GM18951 (cell line): ENCODE measurements around the gene TTC12.

ENCODE experiments used
- POLR2A ChIP-seq: IDR thresholded peaks from 4 replicates; pipeline ENCODE4 v1.6.1; 2011; ENCODE audit warnings: mild to moderate bottlenecking; ENCODE audit not compliant: insufficient read length, insufficient read depth; ENCODE audit errors: extremely low read depth
- in situ Hi-C: fragments of 300-500 bp; cut with MboI; formaldehyde crosslinking; loops from one replicate; pipeline ENCODE4 v1.12.0; 2022; ENCODE audit warnings: low sequenced_read_pairs, mixed read lengths, inconsistent platforms; ENCODE audit not compliant: unreplicated experiment

The TTC12 gene

GRCh38 chr11:113345978-113346377, 31.6 kb downstream of the TTC12 start:
- TF ChIP-seq POLR2A: no peak
- in situ Hi-C loops: no loop called here

- in situ Hi-C loops: no loop called here
- no peak for TF ChIP-seq POLR2A
Measured at GRCh38 chr11:113349528-113349927, 35.1 kb downstream of the TTC12 start.

GRCh38 chr11:113350336-113351067, 36.1 kb downstream of the TTC12 start:
- in situ Hi-C loops: no loop called here
- TF ChIP-seq POLR2A: no peak

- in situ Hi-C loops: no loop called here
- no peak for TF ChIP-seq POLR2A
Measured at GRCh38 chr11:113351068-113351450, 36.7 kb downstream of the TTC12 start.

- no peak for TF ChIP-seq POLR2A
- in situ Hi-C loops: no loop called here
Measured at GRCh38 chr11:113351480-113351879, 37.1 kb downstream of the TTC12 start.

GRCh38 chr11:113356203-113356602, 41.8 kb downstream of the TTC12 start:
- no peak for TF ChIP-seq POLR2A
- in situ Hi-C loops: no loop called here

GRCh38 chr11:113363406-113363805, 49.0 kb downstream of the TTC12 start:
- in situ Hi-C loops: no loop called here
- no peak for TF ChIP-seq POLR2A

GRCh38 chr11:113363996-113364641, 49.7 kb downstream of the TTC12 start:
- in situ Hi-C loops: no loop called here
- no peak for TF ChIP-seq POLR2A

- in situ Hi-C loops: no loop called here
- TF ChIP-seq POLR2A: no peak
Measured at GRCh38 chr11:113365895-113366294, 51.5 kb downstream of the TTC12 start.

- no peak for TF ChIP-seq POLR2A
- in situ Hi-C loops: no loop called here
Measured at GRCh38 chr11:113369411-113369810, 55.0 kb downstream of the TTC12 start.

- in situ Hi-C loops: no loop called here
- TF ChIP-seq POLR2A: no peak
Measured at GRCh38 chr11:113370634-113371033, 56.3 kb downstream of the TTC12 start.

GRCh38 chr11:113372309-113372708, 57.9 kb downstream of the TTC12 start:
- in situ Hi-C loops: no loop called here
- TF ChIP-seq POLR2A: no peak

GRCh38 chr11:113373306-113373705, 58.9 kb downstream of the TTC12 start:
- TF ChIP-seq POLR2A: no peak
- in situ Hi-C loops: no loop called here

GRCh38 chr11:113373981-113374560, 59.7 kb downstream of the TTC12 start:
- TF ChIP-seq POLR2A: no peak
- in situ Hi-C loops: no loop called here
